ENCODE data around the gene PSMA1.

DNA sequence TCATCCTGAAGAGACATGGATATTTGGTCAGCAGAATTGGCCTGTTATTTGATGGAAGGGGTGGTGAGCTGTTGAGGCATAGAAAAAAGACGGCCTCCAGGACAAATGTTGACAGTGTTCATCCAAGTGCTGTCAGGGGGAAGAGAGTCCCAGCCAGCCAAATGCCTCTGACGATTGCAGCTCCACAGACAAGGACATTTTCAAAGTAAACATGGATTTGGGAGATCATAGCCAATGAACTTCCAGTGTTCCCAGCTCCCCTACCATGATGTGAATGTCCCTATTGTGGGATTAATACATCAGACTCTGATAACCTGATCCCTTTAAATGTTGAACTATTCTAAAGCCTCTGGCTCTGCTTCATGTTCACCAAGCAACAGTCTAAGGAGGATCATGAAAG lies 31.2 kb upstream of the PSMA1 start:
- TF ChIP-seq, protein P1, sequence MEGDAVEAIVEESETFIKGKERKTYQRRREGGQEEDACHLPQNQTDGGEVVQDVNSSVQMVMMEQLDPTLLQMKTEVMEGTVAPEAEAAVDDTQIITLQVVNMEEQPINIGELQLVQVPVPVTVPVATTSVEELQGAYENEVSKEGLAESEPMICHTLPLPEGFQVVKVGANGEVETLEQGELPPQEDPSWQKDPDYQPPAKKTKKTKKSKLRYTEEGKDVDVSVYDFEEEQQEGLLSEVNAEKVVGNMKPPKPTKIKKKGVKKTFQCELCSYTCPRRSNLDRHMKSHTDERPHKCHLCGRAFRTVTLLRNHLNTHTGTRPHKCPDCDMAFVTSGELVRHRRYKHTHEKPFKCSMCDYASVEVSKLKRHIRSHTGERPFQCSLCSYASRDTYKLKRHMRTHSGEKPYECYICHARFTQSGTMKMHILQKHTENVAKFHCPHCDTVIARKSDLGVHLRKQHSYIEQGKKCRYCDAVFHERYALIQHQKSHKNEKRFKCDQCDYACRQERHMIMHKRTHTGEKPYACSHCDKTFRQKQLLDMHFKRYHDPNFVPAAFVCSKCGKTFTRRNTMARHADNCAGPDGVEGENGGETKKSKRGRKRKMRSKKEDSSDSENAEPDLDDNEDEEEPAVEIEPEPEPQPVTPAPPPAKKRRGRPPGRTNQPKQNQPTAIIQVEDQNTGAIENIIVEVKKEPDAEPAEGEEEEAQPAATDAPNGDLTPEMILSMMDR (IDR thresholded peaks at IDR 0.05) = no peak
- TF ChIP-seq POLR2A (IDR thresholded peaks at IDR 0.05) = no peak
- no peak for TF ChIP-seq POLR2AphosphoS5 (IDR thresholded peaks at IDR 0.05)
